ENCODE results near the gene NEK6. TPM values are rescaled to one million over a fixed set of nuclear protein-coding genes. Genes with fewer than 3 reads are reported as not detected.
A peak's percentile ranks its signal among the peaks of the same experiment; 100 is the strongest.

Gene NEK6
- total and polyA plus RNA-seq, 10 donors = 11.2 to 71.3 (median 41.1) TPM

DNA sequence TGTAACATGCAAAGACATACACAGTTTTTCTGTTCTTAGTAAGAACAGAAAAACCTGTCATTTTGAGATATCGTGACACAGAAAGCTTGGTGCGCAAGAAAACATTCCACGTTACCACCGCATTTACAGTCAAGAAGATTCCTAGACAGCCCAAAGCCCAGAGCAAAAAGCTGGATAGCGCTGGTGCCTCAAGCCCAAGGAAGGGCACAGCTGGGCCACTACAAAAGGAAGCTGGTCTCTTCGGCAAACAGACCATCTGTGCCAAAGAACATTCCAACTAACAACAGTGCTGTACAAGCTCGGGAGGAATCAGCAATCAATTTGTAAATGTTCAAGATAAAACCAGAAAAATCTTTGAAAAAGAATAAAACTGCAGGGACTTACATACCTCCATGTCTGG, 126.5 kb downstream of the NEK6 start:
- 85 to 94% (median 91%) methylated on average over 7 of the region's 7 CpGs for WGBS, 5 donors

DNA sequence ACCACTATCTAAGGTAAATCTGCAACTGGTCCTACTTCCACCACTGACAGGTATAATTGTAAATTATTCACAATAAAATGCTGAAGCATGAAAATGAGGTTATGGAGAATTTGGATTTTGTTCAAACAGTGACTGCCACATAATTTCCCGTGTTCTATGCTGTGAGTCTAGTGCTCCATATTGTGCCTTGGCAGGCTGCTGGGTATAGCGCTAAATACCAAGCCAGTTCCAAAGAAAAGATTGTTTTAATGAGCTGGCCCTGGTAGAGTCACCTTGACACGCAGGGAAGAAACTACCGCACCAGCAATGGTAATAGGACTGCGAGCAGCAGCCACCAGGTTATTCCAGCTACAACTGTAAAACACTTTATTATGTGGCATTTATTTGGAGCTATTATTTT, 127.1 kb downstream of the NEK6 start:
- WGBS, 5 donors = 84 to 93% (median 90%) methylated on average over 5 of the region's 5 CpGs
- intact Hi-C loops (cut with DNase I; ENCODE audit: low total_unique reads) = no loop called here
- Histone ChIP-seq H3K4me3 (no peak overlapping the region), H3K27ac (no peak overlapping the region), H3K4me1 (peaks cover 3 to 67% (median 35%) of the 10 kb centered on the region in 6 donors), H3K9me3 (no peaks in the 10 kb centered on the region), H3K27me3 (replicated peaks in 1 of 7) (no peaks in the 10 kb centered on the region), H3K36me3 (peaks cover 0 to 53% (median 33%) of the 10 kb centered on the region in 6 donors)
- TF ChIP-seq, protein P1, sequence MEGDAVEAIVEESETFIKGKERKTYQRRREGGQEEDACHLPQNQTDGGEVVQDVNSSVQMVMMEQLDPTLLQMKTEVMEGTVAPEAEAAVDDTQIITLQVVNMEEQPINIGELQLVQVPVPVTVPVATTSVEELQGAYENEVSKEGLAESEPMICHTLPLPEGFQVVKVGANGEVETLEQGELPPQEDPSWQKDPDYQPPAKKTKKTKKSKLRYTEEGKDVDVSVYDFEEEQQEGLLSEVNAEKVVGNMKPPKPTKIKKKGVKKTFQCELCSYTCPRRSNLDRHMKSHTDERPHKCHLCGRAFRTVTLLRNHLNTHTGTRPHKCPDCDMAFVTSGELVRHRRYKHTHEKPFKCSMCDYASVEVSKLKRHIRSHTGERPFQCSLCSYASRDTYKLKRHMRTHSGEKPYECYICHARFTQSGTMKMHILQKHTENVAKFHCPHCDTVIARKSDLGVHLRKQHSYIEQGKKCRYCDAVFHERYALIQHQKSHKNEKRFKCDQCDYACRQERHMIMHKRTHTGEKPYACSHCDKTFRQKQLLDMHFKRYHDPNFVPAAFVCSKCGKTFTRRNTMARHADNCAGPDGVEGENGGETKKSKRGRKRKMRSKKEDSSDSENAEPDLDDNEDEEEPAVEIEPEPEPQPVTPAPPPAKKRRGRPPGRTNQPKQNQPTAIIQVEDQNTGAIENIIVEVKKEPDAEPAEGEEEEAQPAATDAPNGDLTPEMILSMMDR (IDR thresholded peaks at IDR 0.05 in 8 of 11, conservative IDR thresholded peaks at IDR 0.05 in 3 of 11) = no peak
- TF ChIP-seq POLR2AphosphoS5 (IDR thresholded peaks at IDR 0.05) (no peak), POLR2A (IDR thresholded peaks at IDR 0.05) (no peak)
- no peak for DNase-seq

More for the DNA sequence above, 126.5 kb downstream of the NEK6 start:
- peaks cover 3 to 67% (median 32%) of the 10 kb centered on the region in 6 donors for H3K4me1 ChIP-seq
- no peak overlapping the region for H3K27ac ChIP-seq
- no peak for TF ChIP-seq POLR2AphosphoS5 (IDR thresholded peaks at IDR 0.05)
- peaks cover 0 to 59% (median 38%) of the 10 kb centered on the region in 6 donors for H3K36me3 ChIP-seq
- H3K27me3 ChIP-seq (replicated peaks in 1 of 7) = no peaks in the 10 kb centered on the region
- DNase-seq = no peak
- intact Hi-C loops (cut with DNase I; ENCODE audit: low total_unique reads) = no loop called here
- H3K4me3 ChIP-seq = no peak overlapping the region
- H3K9me3 ChIP-seq = no peaks in the 10 kb centered on the region

DNA sequence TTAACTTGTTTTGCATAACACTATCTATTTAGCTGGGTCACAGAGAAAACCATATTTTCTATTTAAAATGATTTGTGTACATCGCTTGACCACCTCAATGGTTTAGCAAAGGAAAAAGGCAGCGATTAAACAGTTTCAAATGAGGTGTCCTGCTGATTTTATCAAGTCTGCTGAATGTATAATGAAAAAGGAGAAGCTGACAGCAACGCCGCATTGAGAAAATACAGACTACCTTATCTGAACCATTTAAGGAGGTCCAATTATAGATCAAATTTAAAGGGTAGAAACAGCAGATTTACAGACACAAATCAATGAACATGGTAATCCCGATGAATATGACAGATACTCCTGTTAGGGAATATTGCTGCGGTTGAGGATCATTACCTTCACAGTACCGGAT, 127.9 kb downstream of the NEK6 start:
- H3K4me1 ChIP-seq = peaks cover 3 to 68% (median 39%) of the 10 kb centered on the region in 6 donors
- TF ChIP-seq POLR2A (IDR thresholded peaks at IDR 0.05) (no peak), POLR2AphosphoS5 (IDR thresholded peaks at IDR 0.05) (no peak)
- TF ChIP-seq, protein P1 (IDR thresholded peaks at IDR 0.05 in 8 of 11, conservative IDR thresholded peaks at IDR 0.05 in 3 of 11) = no peak
- H3K27me3 ChIP-seq (replicated peaks in 1 of 7) = no peaks in the 10 kb centered on the region
- peak overlapping the region in 2 of 8 donors; percentile 3 to 12 for H3K27ac ChIP-seq
- 62 to 83% (median 72%) methylated on average over 7 of the region's 7 CpGs for WGBS, 5 donors
- H3K36me3 ChIP-seq = peaks cover 0 to 45% (median 25%) of the 10 kb centered on the region in 6 donors
- DNase-seq = no peak
- no peak overlapping the region for H3K4me3 ChIP-seq
- intact Hi-C loops (cut with DNase I; ENCODE audit: low total_unique reads) = no loop called here
- no peaks in the 10 kb centered on the region for H3K9me3 ChIP-seq

DNA sequence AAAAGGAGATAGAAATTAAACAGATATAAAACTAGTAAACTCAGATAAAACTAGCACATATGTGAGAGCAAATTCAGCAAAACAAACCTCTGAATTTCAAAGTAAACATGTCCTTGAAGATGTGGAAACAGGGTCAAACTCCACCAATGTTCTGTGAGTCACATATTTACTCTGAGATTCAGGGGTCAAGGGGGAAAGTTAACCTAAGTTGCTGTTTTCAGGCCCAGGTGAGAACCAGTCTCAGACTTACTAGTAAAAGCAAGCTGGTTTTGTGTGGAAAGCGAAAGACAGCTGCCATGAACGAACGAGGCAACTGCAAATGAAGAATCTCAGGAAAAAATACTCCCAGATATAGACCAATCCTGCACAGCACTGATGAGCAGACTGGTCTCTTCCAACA, 128.5 kb downstream of the NEK6 start:
- no peaks in the 10 kb centered on the region for H3K9me3 ChIP-seq
- no peak for DNase-seq
- peaks cover 0 to 39% (median 25%) of the 10 kb centered on the region in 6 donors for H3K36me3 ChIP-seq
- H3K27me3 ChIP-seq (replicated peaks in 1 of 7) = no peaks in the 10 kb centered on the region
- intact Hi-C loops (cut with DNase I; ENCODE audit: low total_unique reads) = no loop called here
- no peak for TF ChIP-seq POLR2A (IDR thresholded peaks at IDR 0.05)
- TF ChIP-seq, protein P1 (IDR thresholded peaks at IDR 0.05 in 8 of 11, conservative IDR thresholded peaks at IDR 0.05 in 3 of 11) = no peak
- no peak for TF ChIP-seq POLR2AphosphoS5 (IDR thresholded peaks at IDR 0.05)
- H3K27ac ChIP-seq = peak overlapping the region in 3 of 8 donors; percentile 3 to 28 (median 12)
- H3K4me3 ChIP-seq = no peak overlapping the region
- peaks cover 3 to 68% (median 42%) of the 10 kb centered on the region in 6 donors for H3K4me1 ChIP-seq
- WGBS, 5 donors = 67 to 90% (median 81%) methylated on average over 3 of the region's 3 CpGs

Data from spleen (tissue), 11 donors.